HG03457 (cell line): Measurements from ENCODE around the gene MACROD2.

Experiments used
- ATAC-seq: cut with Tn5 transposase; IDR thresholded peaks from one replicate; pipeline ENCODE4 v1.9.1; 2021; ENCODE audit warnings: moderate number of reproducible peaks; ENCODE audit not compliant: unreplicated experiment

The MACROD2 gene

GRCh38 chr20:15063081-15063480 lies 1067.8 kb downstream of the MACROD2 start:
- no peak for ATAC-seq

GRCh38 chr20:15064741-15065140 lies 1069.4 kb downstream of the MACROD2 start:
- ATAC-seq: no peak

DNA sequence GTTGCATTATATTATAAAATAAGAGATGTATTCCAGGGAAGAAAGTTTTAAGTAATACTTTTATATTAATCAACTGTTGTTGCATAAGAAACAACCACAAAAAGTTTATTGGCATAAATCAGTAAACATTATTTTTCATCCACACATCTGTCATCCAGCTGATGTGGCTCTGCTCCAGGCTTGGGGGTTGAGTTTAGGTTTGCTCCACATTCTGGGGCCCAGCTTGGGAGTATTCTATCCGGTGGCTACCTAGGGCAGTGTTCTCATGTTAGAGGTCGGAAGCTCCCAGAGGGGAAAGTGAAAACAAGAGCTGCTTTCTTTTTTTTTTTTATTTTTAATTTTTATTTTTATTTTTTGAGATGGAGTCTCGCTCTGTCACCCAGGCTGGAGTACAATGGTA lies 1070.5 kb downstream of the MACROD2 start:
- no peak for ATAC-seq

GRCh38 chr20:15068486-15068885 lies 1073.2 kb downstream of the MACROD2 start:
- no peak for ATAC-seq

- ATAC-seq: no peak
These were observed 1074.0 kb downstream of the MACROD2 start for GRCh38 chr20:15069355-15069754.

DNA sequence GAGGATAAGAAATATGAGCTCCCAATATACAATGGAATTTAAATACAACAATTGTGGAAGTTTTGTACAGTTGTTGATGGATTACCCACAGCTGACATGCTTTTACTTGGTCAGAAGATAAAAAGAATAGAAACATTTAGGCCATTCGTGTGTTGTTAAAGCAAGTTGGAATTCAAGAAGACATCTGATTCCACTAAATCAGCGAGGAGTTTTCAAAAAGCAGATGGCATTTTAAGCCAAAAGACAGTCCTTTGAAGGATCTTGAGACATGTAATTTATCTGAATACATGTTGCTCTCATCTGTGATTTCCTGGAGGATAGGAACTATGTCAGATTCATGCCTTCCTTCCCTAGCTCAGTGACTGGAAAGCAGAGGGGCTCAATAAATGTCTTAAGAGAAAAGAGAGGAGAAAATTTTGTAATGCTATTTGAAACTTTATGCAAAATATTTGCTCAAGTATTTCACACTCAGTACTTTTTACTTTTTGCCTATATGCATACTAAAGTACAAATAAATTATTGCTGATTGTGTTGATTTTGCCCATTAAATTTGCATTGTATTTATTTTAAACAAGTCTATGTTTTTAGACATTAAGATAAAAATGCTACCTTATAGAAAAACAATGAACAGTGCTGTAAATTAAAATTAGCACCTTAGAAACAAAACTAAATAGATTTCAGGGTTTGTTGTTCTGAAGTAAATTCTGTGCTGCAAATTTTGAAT lies 1075.9 kb downstream of the MACROD2 start:
- no peak for ATAC-seq

GRCh38 chr20:15072316-15072715 lies 1077.0 kb downstream of the MACROD2 start:
- ATAC-seq: no peak

- ATAC-seq: no peak
These were observed 1080.3 kb downstream of the MACROD2 start for GRCh38 chr20:15075586-15075985.

DNA sequence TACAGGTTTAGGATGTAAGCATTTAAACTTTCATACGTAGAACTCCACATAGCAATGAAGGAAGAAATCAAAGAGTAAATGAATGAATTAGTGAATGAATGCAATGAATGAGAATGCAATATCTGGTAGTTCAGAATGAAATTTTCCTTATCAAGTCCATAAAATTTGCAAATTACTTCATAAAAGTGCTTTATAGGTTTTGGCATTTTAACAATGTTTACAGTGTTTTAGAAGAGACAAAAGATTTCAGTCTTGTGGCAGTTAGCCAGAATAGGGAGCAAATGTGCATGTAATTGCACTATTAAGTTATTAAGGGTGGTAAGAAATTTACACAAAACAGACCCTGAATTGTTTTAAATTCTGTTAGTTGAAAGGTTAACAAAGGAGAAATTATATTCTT lies 1081.5 kb downstream of the MACROD2 start:
- ATAC-seq: no peak

GRCh38 chr20:15077733-15078250 lies 1082.5 kb downstream of the MACROD2 start:
- no peak for ATAC-seq

- ATAC-seq: no peak
These were observed 1084.5 kb downstream of the MACROD2 start for GRCh38 chr20:15079594-15080340.

DNA sequence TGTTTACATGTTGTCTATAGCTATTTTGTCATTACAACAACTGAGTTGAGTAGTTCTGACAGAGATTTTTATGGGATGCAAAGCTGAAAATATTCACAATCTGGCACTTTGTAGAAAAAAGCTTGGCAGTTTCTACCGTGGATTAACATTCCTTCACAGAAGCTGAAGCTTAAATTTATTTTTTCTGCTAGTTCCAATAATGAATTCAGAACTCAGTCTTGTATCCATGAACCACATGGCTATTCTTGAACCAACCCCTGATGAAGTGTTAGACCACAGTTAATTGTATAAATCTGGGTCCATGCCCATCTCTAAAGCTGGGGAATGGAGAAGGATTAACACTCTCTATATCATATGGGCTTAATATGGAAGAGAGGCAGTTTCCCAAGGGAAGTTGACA lies 1085.9 kb downstream of the MACROD2 start:
- no peak for ATAC-seq

- ATAC-seq: no peak
These were observed 1096.2 kb downstream of the MACROD2 start for GRCh38 chr20:15091421-15092037.

DNA sequence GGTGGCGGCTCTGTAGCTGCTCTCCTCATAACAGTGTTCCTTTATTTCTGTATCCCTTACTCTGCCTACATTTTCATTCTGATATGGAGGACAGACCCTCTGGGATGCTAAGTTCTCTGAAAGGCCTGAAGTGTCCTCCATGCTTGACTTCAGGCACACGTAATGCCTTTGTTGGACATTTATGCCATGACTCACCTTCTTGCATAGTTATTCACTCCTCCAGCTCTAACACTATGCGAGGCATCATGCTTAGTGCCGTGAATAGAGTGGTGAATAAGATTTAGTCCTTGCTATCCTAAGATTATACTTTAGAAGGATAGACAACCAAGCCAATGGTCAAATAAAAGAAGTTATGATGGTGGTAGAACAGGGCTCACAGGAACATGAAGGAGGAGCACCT lies 1103.0 kb downstream of the MACROD2 start:
- ATAC-seq: no peak

- ATAC-seq: no peak
These were observed 1103.8 kb downstream of the MACROD2 start for GRCh38 chr20:15099130-15099529.

- ATAC-seq: no peak
These were observed 1105.3 kb downstream of the MACROD2 start for GRCh38 chr20:15100506-15101160.

DNA sequence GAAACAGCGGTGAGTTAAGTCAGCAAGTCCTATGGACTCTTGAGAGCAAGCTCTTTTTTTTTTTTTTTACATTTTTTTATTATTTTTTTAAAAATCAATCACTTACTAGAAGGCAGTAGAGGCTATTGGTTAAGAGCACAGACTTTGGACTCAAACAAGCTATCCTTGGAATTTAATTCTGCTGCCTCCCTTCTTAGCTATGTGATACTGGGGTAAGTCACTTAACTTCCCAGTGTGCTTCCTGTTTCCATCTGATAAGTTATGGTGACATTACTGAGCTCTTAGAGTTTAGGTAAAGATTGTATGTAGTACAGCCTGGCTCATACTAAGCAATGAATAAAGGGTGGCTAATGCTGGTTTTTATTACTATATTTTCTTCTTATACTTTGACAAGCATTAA lies 1112.6 kb downstream of the MACROD2 start:
- no peak for ATAC-seq

DNA sequence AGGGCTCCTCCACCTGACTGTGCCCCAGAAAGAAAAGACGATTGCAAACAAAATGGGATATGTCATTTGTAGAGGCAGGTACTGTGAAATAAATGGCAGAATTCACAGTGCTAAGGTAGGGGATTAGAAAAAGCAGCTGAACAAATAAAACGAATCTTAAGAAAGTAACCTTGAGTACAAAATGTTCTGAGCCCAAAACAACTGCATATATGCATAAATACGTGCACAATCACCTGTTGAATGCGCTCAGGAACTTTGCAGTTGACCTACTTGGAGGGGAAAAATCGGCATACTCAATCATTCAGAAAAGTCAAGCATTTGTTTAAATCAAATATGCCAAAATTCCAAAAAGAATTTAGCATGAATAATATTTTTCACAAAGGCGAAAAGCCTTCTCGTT lies 1114.2 kb downstream of the MACROD2 start:
- ATAC-seq: no peak

DNA sequence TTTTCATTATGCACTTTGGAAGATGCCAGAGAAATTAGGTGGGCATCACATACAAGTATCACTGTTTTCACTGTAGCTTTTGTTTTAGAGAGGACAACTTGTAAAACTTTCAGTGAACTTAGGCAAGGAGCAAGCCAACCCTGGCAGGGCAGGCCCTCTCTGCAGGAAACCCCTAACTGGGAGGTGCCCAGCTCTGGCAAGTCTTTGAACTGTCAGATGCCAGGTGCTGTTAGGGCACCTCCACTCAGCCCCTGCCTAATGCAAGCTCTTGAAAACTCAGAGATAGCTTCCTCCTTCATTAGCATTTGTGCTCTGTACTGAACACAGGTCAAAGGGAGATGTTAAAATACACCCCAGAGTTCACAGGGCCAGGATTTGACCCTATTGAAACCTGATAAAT lies 1116.3 kb downstream of the MACROD2 start:
- ATAC-seq: no peak

- no peak for ATAC-seq
These were observed 1117.9 kb downstream of the MACROD2 start for GRCh38 chr20:15113144-15113773.
